ENCODE data around the gene STXBP4.

Gene STXBP4

DNA sequence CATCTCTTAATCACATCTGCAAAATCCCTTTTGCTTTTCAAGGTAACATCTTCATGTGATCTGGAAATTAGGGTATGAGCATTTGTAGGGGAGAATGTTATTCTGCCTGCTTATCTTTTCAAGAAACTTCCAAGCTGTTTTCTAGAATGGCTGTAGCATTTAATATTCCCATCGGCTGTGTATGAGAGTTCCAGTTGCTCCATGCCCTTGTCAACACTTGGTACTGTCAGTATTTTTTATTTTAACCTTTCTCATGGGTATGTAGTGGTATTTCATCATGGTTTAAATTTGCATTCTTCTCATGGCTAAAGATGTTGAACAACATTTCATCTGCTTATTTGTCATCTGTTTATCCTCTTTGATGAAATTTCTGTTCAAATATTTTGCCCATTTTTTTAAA is 205.6 kb downstream of the STXBP4 start:
- DNase-seq, result no peak

- DNase-seq, result no peak
Observed at GRCh38 chr17:55175788-55176427, 207.3 kb downstream of the STXBP4 start.

GRCh38 chr17:55177159-55177854 is 208.7 kb downstream of the STXBP4 start:
- DNase-seq, result peak; percentile 48

- DNase-seq, result no peak
Observed at GRCh38 chr17:55177855-55178217, 209.3 kb downstream of the STXBP4 start.

DNA sequence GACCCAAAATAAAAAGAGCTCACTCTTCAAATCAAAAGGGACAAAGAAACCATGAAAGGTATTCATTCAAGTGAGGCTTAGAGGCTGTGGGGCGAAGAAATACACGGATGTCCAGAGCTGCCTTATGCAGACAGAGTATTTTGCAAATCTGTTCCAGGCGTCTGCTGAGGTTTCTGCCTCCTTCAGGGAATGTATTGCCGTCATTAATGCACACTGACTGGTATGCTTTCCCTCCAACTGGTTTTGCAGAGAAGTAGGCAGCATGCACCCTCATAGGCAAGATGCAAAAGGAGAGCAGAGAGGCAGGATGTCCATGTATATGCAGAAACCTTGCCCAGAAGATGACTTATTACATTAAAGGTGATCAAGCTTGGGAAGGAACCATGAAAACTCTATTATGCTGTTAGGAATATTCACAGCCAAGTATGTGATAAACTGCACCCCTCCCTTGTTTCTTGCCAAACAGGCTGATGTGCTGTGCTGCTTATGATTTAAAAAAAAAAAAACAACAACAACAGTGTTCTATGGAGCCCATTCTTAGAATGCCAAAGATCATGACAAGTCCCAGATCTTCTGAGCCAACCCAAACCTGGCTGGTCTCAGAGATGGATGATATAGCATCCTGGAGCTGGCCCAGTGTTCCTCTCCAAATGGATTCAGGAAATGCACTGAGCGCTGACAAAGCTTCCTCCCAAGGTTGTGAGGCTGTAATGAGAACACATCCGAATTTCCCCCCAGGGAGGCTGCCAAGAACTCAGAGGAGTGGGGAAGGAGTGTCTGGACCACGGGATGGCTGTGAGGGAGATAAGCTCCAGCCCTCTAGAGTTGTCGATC is 218.6 kb downstream of the STXBP4 start:
- no peak for DNase-seq

- no peak for DNase-seq
Observed at GRCh38 chr17:55190748-55191147, 222.2 kb downstream of the STXBP4 start.

DNA sequence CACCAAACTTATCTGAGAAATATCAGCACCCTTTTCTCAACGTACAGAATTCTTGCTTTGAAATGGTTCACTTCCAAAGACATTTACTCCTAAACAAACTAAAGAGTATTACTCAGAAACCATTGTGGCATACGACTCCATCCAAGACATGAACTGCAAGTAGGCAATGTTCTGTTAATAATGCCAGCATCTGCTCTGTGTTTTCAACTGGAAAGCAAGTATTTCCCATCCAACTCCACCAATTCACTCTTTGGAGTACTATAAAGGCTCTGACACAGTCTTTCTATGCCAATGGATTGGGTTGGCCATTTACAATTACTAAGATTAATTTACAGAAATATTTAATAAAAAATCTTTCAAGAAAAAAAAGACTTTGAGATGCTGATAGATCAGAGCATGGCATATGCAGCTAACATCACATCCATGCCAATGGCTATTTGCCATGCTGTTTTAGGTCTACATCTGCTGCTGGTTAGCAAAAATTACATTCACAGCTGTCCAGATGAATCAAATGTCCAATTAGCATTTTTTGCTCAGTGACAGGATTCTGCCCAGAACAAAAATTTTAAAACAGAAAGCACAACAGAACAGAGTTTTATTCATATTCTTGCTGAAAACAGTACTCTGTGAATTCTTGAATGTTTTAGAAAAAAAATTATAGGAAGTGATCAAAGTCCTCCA is 230.3 kb downstream of the STXBP4 start:
- DNase-seq, result no peak

DNA sequence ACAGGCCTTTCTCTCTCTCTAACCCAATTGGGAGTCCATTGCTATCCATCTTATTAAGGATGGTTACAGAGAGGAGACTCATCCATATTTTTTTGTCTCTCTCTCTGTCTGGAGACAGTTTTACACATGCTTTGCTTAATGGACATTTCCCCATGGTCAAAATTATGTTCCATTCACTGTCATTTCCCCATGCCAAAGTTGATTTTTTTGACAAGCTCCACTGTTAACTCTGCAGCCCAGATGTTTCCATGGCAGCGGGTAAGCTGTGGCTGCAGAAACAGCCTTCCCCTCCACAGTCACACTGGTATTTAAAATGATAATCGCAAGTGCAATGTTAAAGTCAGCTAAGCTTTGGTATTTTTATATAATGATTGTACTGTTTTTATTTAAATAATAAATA is 232.3 kb downstream of the STXBP4 start:
- no peak for DNase-seq

DNA sequence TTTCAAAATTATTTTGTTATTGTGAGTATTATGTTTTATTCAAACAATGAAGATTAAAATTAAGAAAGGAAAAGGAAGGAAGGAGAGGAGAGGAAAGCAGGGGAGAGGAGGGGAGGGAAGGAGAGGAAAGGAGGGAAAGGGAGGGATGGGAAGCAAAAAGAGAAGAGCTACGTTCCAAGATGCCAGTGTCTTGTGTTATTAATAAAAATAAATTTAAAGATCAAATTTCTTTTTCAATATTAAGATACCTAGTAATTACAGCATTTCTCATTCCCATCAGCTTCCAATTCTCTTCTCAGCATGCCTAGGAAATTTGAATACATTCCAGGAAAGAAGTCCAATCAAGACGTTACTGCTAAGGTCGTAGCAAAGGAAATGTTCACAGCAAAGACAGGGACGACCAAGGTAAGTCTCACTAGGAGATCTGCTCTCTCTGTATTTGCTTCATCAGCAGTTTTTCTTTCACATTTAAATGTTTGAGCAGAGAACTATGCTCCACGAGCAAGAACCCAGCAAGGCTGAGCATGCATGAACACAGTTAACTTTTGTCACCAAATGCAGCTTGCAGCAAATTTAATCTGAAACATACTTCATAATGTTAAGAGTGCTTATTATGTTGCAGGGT is 232.9 kb downstream of the STXBP4 start:
- no peak for DNase-seq

- DNase-seq, result no peak
Observed at GRCh38 chr17:55202896-55203295, 234.3 kb downstream of the STXBP4 start.

- no peak for DNase-seq
Observed at GRCh38 chr17:55208078-55208812, 239.7 kb downstream of the STXBP4 start.

DNA sequence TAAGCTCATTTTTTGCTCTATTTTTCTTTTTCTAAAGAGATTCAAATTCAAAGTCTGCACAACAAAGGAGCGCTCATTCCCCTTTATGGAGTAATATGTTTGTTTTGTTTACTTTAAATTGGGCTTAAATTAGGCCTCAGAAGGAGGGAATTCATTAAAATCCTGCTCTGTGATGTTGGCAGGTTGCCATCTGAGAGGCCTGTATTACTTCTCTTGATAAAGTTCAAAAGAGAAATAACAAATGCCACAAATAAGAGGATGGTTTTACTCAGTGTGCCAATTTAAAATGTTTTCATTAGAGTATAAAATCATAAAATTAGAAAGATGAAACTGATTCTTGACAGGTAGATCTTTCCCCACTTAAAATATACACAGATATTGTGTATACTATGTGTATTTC is 241.7 kb downstream of the STXBP4 start:
- DNase-seq, result no peak

DNA sequence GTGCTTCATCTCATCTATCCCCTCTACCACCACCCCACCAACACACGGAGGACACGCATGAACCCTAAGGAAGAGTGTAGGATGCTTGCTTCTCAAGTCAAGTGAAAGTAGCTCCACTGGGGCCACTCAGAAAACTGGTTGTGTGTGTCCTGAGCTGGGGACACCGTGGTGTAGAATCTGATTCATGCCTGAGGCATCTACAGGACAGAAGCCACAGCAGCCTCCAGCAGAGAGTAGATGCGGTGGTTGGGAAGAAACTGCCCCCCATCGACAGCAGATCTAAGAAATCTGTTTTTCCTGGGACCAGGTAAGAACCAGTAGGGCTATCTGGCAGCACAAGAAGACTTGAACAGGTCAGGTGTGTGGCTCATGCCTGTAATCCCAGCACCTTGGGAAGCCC is 244.3 kb downstream of the STXBP4 start:
- no peak for DNase-seq

- DNase-seq, result no peak
Observed at GRCh38 chr17:55215711-55216110, 247.1 kb downstream of the STXBP4 start.

DNA sequence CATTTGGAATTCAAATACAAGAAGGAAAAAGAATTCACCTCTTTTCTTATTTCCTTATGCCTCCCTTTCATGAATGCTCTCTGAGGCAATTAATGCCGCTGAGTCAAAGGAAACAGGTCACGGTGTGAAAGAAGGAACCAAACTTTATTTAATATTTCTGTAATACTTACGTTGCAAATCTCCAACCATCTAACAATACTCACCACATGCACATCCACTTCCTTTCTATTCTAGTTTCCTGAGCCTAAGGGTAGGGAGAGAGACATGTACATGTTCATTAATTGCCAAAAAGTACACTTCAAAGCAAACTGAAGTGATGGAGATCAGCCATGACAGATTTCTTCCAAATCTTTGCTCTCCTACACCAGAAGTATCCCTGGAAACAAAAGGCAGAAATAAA is 248.3 kb downstream of the STXBP4 start:
- DNase-seq, result no peak

DNA sequence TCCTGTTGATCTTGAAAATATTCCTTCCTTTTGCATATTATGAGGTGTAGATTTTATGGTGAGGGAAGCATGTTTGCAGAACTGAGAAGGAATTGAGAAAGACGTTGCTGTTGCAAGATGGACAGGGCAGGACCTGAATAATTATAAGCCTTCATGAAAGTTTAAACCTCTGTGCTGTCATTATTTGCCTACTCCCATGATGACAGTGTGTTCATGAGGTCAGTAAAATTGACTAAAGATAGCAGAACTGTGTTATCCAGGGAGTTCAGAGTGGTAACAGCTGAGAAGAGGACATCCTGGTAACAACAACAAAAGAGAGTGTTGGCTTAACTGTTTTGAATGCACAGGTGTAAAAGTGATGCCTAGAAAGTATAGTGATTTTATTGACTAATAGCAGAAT is 250.9 kb downstream of the STXBP4 start:
- DNase-seq, result no peak

DNA sequence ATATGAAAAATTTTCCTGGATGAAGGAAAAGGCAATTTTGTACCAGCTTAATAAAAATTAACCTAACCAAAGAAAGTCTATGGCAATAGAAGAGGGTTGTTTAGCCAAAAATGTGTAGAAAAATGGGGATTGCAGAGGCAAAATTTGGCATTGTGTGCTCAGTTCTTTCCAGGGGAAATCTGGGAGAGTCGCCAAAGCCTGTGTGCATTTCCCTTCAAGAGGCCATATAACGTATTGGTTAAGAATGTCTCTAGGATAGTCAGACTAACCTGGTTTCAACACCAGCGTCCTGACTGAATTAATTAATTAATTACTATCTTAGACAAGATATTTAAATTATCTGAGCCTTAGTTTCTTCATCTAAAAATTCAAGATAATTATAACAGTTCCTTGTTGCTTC is 251.4 kb downstream of the STXBP4 start:
- peak; percentile 13 for DNase-seq
